ENCODE results near the gene TMC6. TPM values are rescaled to one million over a fixed set of nuclear protein-coding genes. Genes with fewer than 3 reads are reported as not detected.

The TMC6 gene, protein sequence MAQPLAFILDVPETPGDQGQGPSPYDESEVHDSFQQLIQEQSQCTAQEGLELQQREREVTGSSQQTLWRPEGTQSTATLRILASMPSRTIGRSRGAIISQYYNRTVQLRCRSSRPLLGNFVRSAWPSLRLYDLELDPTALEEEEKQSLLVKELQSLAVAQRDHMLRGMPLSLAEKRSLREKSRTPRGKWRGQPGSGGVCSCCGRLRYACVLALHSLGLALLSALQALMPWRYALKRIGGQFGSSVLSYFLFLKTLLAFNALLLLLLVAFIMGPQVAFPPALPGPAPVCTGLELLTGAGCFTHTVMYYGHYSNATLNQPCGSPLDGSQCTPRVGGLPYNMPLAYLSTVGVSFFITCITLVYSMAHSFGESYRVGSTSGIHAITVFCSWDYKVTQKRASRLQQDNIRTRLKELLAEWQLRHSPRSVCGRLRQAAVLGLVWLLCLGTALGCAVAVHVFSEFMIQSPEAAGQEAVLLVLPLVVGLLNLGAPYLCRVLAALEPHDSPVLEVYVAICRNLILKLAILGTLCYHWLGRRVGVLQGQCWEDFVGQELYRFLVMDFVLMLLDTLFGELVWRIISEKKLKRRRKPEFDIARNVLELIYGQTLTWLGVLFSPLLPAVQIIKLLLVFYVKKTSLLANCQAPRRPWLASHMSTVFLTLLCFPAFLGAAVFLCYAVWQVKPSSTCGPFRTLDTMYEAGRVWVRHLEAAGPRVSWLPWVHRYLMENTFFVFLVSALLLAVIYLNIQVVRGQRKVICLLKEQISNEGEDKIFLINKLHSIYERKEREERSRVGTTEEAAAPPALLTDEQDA
- total RNA-seq: 2.2 and 3.0 TPM in 2 replicates

DNA sequence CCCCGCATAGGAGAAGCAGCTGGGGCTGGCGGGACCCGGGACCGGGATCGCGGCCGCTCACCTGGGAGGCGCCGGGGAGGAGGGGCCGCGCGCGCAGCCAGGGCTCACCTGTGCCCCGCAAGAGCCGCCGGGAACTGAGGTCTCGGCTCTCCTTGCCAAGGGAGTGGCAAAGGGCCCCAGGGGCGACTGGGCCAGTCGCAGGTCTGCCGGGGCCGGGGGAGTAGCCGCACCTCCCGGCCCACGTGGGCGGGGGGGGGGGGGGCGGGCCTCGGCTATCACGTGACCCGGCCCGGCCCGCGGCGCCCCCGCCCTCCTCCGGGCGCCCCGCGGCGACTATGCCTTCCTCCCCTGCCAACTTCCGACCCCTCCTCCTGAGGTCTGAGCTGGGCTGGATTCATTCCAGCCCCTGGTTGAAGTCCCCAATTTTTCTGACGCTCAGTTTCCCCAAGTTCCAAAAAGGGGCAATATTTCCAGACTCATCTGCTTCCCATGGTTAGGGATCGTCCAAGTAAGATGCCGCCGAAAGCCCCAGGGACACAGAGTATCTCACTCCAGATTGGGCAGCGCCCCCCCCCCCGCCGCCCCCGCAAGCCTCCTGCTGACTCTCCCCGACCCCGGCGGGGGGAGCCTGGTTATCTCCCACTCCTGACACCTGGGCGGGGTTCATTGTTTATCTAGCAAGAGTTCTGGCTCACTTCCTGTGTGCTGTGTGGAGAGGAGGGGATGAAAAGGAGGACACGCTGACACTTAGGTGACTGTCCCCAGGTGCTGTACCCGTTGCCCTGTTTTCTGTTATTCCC is at the start of gene TMC6:
TSS of gene TMC6 (minus strand) at position 205 of the 800 bp plus-strand sequence. CDS start 1,923 bp downstream, outside the sequence.

DNA sequence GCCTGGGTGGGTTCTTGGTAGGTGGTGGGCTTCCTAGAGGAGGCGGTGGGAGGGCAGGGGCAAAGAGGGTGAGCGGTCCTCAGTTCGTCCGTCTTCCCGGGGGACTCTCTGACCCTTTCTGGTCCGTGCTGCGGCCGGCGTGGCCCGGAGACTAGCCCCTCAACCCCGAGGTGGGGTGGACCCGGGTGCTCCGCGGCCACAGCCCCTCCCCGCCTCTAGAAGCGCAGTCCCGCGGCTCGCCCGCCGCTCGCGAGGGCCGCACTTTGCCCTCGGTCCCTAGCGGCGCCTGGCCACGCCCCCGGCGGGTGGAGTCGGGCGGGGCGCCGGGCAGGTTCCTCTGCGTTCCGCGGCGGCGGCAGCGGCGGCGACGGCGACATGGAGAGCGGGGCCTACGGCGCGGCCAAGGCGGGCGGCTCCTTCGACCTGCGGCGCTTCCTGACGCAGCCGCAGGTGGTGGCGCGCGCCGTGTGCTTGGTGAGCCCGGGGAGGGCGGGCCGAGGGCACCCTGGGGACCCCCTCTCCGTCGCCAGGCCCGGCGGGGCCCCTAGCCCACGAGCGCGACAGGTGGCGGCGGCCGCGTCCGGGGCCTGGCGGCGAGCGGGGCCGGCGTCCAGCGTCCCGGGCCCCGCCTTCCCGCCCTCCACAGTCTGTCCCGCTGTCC is 39.8 kb upstream of the TMC6 start, which contains the start of gene SYNGR2:
TSS of gene SYNGR2 (plus strand) at position 340 of the 661 bp plus-strand sequence. CDS start at position 376, 36 bp downstream.

GRCh38 chr17:78130437-78131101 is 2.0 kb upstream of the TMC6 start, which contains the start of gene TMC8:
Gene TMC8, plus strand, starts transcription at chr17:78130771. Its CDS starts 818 bp downstream, at chr17:78131589.

Other genes with a start within 250 kb of the TMC6 start
- gene TNRC6C, start 170.1 kb downstream of the TMC6 start, total RNA-seq: 5.2 and 7.1 TPM in 2 replicates
- gene TMC8, start 2.0 kb upstream of the TMC6 start, total RNA-seq: not detected in 2 replicates
- not detected in 2 replicates for gene C17orf99, start 17.6 kb upstream of the TMC6 start, total RNA-seq
- gene SYNGR2, start 39.8 kb upstream of the TMC6 start, total RNA-seq: 2.0 and 2.5 TPM in 2 replicates
- 5.9 and 7.7 TPM in 2 replicates for gene TK1, start 58.3 kb upstream of the TMC6 start, total RNA-seq
- 41.1 and 44.2 TPM in 2 replicates for gene AFMID, start 58.6 kb upstream of the TMC6 start, total RNA-seq
- 4.2 and 10.3 TPM in 2 replicates for gene BIRC5, start 85.5 kb upstream of the TMC6 start, total RNA-seq
- gene TMEM235, start 102.9 kb upstream of the TMC6 start, total RNA-seq: not detected in 2 replicates
- 61.5 and 66.8 TPM in 2 replicates for gene SOCS3, start 231.3 kb upstream of the TMC6 start, total RNA-seq
- gene PGS1, start 249.9 kb upstream of the TMC6 start, total RNA-seq: 15.8 and 23.6 TPM in 2 replicates

All from cardiac ventricle fibroblast (primary cell).